NCI-H1417 (cell line): ENCODE measurements around the gene JMJD1C.
"Not testable (repeated sequence)": the region's sequence is repeated elsewhere in the genome, so short reads cannot be mapped to it uniquely, and the experiment has no call there.

Experiments used
- DNase-seq, 3 experiments: peaks; one replicate each; lab custom pipeline; 2025; lab: John Stamatoyannopoulos, UW

Gene JMJD1C

GRCh38 chr10:63465293-63466143 is at the start of gene JMJD1C:
Gene JMJD1C, minus strand, starts transcription at chr10:63465977. Its CDS starts 315 bp downstream, at chr10:63465662.
- DNase-seq = peak; percentile 46 to 85 (median 81)

- no peak for DNase-seq
Observed at GRCh38 chr10:63515002-63515763, 49.4 kb upstream of the JMJD1C start.

GRCh38 chr10:63506554-63506953 is 40.8 kb upstream of the JMJD1C start:
- DNase-seq = no peak

DNA sequence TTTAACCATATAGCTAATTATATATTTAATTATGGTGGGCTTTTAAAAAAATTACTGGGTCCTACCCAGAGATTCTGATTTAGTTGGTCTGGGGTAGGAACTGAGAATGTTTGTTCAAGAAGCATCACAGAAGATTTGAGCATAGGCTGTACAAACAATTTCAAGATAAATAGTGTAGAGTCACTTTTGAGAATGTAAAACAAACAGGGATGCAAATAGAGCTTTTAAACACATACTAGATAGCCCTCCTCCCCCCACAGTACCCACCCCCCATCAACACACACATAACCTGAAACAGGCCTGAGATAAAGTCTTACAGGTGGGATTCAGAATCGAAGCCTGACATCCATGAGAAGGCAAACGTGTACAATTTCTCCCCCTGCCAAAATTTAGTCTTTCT is 39.8 kb upstream of the JMJD1C start:
- DNase-seq = no peak

GRCh38 chr10:63504145-63504881 is 38.5 kb upstream of the JMJD1C start:
- DNase-seq = peak in 1 of 3 experiments; percentile 1

GRCh38 chr10:63503395-63503794 is 37.6 kb upstream of the JMJD1C start:
- no peak for DNase-seq

DNA sequence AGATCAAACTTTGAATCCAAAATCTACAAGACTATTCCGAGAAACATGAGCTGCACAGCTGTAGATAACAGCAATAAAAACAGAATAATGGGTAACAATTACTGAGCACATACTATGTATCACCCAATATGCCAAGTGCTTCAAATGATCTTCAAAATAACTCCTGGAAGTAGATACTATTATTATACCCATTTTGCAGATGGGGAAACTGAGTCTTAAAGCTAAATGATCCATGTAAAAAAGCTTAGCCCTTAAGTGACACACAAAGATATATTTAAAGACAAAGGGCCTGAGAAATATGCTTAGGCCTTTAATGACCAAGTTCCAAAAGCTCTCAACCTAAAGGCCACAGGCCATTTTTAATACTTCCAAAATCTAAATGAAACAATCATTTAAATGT is 37.1 kb upstream of the JMJD1C start:
- DNase-seq = no peak

DNA sequence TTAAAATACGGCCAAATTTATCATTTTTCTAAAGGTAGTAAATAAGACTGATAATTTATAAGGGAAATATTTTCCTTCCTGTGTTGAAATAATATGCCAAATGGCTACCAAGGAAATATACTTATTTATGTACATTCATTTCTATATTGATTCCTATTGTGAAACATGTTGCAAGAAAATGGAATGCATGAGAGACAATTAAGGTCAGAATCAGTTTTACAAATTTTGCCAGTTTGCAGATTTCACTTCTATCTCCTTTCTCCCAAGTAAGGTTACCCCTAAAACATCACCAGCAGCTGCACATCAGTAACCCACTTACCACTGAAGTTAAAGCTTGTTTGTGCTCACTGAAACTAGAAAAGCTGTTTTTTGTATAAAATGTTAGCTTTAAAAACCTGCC is 36.2 kb upstream of the JMJD1C start:
- no peak for DNase-seq

DNA sequence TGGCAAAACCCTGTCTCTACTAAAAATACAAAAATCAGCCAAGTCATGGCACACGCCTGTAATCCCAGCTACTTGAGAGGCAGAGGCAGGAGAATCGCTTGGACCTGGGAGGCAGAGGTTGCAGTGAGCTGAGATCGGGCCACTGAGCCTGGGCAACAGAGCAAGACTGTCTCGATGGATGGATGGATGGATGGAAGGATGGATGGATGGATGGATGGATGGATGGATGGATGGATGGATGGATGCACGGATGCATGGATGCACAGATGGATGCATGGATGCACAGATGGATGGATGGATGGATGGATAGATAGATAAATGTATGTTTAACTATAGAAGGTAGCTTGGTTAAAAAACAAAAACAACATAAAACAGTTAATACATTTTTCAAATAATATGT is 34.8 kb upstream of the JMJD1C start:
- not testable (repeated sequence) for DNase-seq

GRCh38 chr10:63498665-63499064 is 32.9 kb upstream of the JMJD1C start:
- no peak for DNase-seq

GRCh38 chr10:63497321-63497720 is 31.5 kb upstream of the JMJD1C start:
- no peak for DNase-seq

- no peak for DNase-seq
Observed at GRCh38 chr10:63496561-63496960, 30.8 kb upstream of the JMJD1C start.

GRCh38 chr10:63494951-63495350 is 29.2 kb upstream of the JMJD1C start:
- DNase-seq = no peak

- no peak for DNase-seq
Observed at GRCh38 chr10:63493004-63493403, 27.2 kb upstream of the JMJD1C start.

- DNase-seq = not testable (repeated sequence)
Observed at GRCh38 chr10:63492317-63492690, 26.5 kb upstream of the JMJD1C start.

- no peak for DNase-seq
Observed at GRCh38 chr10:63491588-63492316, 26.0 kb upstream of the JMJD1C start.

DNA sequence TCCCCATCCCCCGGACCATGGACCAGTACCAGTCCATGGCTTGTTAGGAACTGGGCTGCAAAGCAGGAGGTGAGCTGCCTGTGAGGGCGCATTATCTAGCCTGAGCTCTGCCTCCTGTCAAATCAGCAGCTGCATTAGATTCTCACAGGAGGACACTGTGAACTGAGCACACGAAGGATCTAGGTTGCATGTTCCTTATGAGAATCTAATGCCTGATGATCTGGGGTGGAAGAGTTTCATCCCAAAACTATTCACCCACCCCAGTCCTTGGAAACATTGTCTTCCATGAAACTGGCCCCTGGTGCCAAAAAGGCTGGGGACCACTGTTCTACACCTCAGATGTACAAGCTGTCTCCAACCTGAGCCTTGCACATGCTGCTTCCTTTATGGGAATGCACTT is 24.1 kb upstream of the JMJD1C start:
- no peak for DNase-seq

GRCh38 chr10:63487990-63488389 is 22.2 kb upstream of the JMJD1C start:
- DNase-seq = no peak

DNA sequence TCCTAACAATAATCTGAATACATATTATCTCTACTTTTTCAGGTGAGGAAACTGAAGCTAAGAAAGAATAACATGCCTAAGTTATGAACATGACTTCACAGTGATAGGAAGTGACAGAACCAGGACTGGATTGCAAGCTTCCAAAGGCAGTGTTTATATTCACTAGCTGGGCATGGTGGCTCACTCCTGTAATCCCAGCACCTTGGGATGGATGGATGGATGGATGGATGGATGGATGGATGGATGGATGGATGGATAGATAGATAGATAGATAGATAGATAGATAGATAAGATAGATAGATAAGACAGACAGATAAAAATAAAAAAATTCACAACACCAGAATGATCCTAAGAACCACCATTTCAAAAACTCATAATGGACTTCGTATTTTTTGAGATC is 18.2 kb upstream of the JMJD1C start:
- DNase-seq = no peak

DNA sequence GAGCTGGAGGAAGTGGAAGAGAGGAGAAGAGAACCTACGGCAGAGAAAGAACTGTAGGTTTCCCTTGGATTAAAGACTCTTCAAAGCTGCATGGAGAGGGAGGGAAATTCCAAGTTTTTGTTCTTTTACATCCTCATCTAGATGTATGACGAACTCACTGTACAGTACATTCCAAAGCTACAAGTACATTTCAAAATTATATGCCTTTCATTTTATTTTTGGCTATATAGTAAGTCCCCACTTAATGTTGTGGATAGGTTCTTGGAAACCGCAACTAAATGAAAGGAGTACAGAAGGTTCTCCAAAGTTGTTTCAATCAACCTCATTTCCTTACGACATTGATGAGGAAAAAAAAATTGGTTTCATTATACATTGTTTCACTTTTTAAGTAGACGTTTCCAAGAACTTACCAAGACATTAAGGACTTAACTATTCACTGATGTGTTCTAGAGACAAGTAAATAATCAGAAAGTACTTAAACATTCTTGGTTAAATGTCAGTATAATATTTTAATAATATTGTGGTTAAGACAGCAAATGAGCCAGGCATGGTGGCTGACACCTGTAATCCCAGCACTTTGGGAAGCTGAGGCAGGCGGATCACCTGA is 16.1 kb upstream of the JMJD1C start:
- DNase-seq = no peak

GRCh38 chr10:63480237-63480636 is 14.5 kb upstream of the JMJD1C start:
- DNase-seq = no peak
